GM12865 (cell line): ENCODE measurements around the gene RAB6D.
"Not testable (repeated sequence)": the region's sequence is repeated elsewhere in the genome, so short reads cannot be mapped to it uniquely, and the experiment has no call there.

Experiments used
- DNase-seq: peaks from one replicate; pipeline ENCODE4 v3.0.0; 2010; ENCODE audit warnings: low read depth
- H3K4me3 ChIP-seq: 2 replicates; pipeline ENCODE4 v1.5.1; 2011; ENCODE audit warnings: mild to moderate bottlenecking, low read depth, low read length, control low read depth
- CTCF ChIP-seq: IDR thresholded peaks from 2 replicates; pipeline ENCODE4 v1.5.1; 2011; ENCODE audit warnings: low read length, control low read depth, low read depth, inconsistent platforms; ENCODE audit not compliant: insufficient read depth; ENCODE audit errors: missing control alignments

The RAB6D gene

DNA sequence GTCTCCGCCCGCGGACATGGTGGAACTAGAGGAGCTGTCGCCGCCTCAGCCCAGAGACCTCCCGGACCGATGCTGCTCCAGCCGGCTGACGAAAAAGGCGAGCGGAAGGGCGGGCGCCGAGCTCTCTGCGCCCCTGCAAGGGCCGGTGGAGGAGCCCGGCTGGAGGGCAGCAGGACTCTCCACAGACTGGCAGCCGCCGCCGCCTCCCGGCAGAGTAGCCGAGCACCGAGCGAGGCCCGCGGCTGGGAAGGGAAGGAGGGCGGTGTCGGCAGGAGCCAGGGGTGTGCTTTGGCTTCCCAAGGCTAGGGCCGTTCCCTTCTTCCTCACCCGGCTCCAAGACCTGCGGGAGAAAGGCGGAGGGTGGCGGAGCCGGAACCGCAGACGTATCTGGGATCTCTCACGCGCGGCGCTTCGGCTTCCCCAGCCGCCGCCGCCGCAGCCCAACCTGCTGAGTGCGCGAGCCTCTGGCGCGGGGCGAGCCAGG lies at the start of gene RAB6D:
TSS of gene RAB6D (minus strand) at position 466 of the 484 bp plus-strand sequence. CDS start at position 18, 448 bp downstream.
- DNase-seq, H3K4me3 ChIP-seq: not testable (repeated sequence)

DNA sequence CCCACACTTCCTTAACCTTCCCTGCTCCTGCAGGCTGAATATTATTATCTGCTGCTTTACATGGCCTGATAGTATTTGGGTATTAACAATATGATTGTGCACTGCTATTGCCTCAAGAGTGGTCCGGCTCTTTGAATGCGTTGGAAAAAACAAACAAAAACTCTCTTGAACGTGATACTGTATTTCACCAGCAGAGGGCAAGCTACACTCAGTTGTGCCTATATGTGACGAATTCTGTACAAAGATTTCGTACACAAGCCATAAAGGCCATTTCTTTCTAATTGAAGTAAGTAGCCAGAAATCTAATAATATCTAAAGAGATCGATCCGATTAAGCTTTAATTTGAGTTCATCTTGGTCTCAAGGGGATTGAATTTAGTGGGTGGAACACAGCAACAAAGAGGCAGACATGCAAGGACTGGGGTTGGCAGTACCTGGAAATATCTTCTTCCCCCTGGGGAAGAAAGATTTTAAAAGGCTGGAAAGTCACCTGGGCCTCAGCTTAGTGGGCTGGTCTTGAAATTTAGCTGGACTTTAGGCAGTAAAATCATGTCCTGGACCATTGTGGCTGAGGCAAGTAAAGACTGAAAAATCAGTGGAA lies 49.3 kb upstream of the RAB6D start:
- no peak overlapping the region for H3K4me3 ChIP-seq
- peak; percentile 74 for DNase-seq
- TF ChIP-seq CTCF = peak; percentile 67

GRCh38 chr2:131410173-131410572 lies 46.2 kb upstream of the RAB6D start:
- no peak overlapping the region for H3K4me3 ChIP-seq
- no peak for DNase-seq
- TF ChIP-seq CTCF = no peak

GRCh38 chr2:131408778-131409177 lies 44.8 kb upstream of the RAB6D start:
- no peak for TF ChIP-seq CTCF
- no peak overlapping the region for H3K4me3 ChIP-seq
- no peak for DNase-seq

- no peak for TF ChIP-seq CTCF
Observed at GRCh38 chr2:131408207-131408606, 44.2 kb upstream of the RAB6D start.

GRCh38 chr2:131404753-131405152 lies 40.8 kb upstream of the RAB6D start:
- H3K4me3 ChIP-seq = no peak overlapping the region
- TF ChIP-seq CTCF = no peak
- DNase-seq = no peak

More at GRCh38 chr2:131408207-131408606, 44.2 kb upstream of the RAB6D start:
- no peak for DNase-seq
- H3K4me3 ChIP-seq = no peak overlapping the region

DNA sequence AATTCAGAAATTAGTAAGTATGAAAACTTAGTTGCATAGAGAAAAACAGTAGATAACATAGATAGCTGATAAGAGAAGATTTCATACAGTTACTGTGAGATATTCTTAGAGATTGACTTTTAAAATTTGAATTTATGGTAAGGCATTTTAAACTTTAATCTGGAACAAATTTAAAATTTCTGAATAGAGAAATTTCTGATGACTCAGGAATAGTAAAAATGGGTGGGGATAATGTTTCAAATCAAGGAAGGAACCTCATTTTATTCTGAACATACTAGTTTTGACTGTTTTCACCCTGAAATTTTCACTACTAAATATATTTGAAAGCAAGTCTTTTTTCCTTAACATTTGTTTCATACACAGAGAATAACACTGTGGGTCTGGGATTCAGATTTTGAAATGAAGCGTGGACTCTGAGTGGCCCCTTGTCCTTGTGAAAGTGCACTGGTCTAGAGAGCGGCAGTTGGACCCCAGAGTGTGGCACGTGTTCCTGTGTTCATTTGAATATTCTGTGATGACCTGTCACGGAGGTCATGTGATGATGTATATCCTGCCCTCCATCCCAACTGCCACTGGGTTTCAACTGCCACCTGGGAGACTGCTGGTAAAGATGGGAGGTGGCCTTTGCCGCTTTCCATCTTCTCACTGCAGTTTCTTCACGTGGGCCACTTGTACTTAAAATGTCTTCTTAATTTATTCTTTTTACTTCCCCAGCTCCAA lies 38.5 kb upstream of the RAB6D start:
- no peak overlapping the region for H3K4me3 ChIP-seq
- DNase-seq = no peak
- no peak for TF ChIP-seq CTCF
